Astrocyte of the cerebellum (primary cell): ENCODE measurements around the gene CHST12.

Source experiments
- DNase-seq: peaks from one replicate; pipeline ENCODE4 v3.0.0-alpha.2; 2011; ENCODE audit warnings: low read depth
- H3K4me3 ChIP-seq: 2 replicates; pipeline ENCODE4 v1.5.1; 2011; ENCODE audit warnings: mild to moderate bottlenecking, low read depth, low read length, moderate library complexity
- in situ Hi-C: cut with HindIII; loops from 2 replicates; pipeline ENCODE4 v1.10.0; 2017; ENCODE audit warnings: low sequenced_read_pairs
- TF ChIP-seq, protein P1 (sequence below): IDR thresholded peaks from 2 replicates; pipeline ENCODE4 v1.5.1; 2012; ENCODE audit warnings: low read length, low read depth, moderate library complexity, mild to moderate bottlenecking; ENCODE audit errors: missing control alignments

The CHST12 gene

DNA sequence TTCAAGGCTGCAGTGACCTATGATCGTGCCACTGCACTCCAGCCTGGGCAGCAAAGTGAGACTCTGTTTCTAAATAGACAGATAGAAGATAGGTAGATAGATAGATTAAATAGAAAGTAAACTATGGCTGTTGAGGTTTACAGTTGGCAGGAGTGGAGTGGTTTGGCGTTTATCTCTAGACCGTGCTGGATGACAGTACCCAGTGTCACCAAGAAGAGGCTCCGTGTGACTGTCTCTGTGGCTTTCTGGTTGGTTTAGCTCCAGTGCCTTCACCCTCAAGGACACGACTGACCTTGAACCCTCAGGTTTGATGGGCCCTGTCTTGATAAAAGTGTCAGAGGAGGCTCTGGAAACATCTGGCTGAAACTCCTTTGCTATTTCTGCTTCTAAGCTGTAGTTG is 31.7 kb downstream of the CHST12 start:
- no peak for DNase-seq
- in situ Hi-C loops, result loop anchor here (5.0 to 10.0 kb wide), 2 partner anchors 60 to 73 kb away; no protein-coding TSS in a partner anchor
- TF ChIP-seq, protein P1, sequence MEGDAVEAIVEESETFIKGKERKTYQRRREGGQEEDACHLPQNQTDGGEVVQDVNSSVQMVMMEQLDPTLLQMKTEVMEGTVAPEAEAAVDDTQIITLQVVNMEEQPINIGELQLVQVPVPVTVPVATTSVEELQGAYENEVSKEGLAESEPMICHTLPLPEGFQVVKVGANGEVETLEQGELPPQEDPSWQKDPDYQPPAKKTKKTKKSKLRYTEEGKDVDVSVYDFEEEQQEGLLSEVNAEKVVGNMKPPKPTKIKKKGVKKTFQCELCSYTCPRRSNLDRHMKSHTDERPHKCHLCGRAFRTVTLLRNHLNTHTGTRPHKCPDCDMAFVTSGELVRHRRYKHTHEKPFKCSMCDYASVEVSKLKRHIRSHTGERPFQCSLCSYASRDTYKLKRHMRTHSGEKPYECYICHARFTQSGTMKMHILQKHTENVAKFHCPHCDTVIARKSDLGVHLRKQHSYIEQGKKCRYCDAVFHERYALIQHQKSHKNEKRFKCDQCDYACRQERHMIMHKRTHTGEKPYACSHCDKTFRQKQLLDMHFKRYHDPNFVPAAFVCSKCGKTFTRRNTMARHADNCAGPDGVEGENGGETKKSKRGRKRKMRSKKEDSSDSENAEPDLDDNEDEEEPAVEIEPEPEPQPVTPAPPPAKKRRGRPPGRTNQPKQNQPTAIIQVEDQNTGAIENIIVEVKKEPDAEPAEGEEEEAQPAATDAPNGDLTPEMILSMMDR, result no peak
- H3K4me3 ChIP-seq, result no peak overlapping the region

DNA sequence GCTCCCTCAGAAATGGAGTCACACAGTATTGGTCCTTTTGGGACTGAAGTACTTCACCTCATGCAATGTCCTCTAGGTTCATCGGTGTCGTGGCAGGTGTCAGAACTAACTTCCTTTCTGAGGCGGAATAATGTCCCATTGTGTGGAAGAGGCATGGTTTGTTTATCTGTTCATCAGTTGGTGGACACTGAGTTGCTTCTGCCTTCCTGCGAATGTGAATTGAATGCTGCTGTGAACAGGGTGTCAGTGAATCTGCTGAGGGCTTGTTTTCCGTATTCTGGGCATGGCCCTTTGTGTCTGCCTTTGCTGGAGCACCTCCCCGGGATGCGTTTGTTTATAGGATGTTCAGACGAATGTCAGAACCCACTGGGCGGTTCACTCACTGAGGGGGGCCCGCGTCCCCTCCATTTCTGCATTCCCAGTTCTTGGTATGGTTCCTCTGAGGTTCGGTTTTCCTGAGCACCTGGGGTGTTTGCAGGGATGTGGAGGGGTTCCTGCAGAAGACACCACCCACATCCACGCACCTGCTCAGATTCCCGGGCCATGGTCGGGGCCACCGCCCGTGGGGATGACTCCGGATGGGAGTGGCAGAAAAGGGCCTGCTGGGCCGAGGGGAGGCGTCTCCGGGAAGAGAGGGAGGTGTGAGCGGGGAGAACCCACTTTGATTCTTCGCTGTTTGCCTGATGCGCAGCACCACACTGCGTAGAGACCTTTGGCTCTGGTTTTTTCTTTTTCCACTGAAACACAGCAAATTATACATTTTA is 33.1 kb downstream of the CHST12 start:
- no peak overlapping the region for H3K4me3 ChIP-seq
- no peak for DNase-seq
- in situ Hi-C loops, result loop anchor here (5.0 to 10.0 kb wide), 2 partner anchors 58 to 74 kb away; no protein-coding TSS in a partner anchor
- TF ChIP-seq, protein P1, result no peak

DNA sequence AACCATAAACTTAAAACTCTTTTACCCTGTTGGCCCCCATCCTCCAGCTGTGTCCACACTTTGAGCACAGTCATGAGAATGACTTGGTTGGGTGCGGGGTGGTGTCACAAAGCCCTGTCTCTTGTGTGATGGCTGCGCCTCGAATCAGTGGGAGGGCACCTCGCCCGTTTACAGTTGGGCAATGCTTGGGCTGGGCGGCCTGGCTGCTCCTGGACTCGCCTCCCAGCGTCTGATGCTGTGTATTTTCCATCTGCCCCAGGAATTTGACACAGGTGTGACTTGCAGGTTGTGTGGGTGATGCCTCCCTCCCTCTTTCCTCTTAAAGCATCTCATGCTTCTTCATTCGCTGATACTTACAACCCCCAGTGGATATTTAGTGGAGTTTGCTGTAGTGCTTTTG is 33.7 kb downstream of the CHST12 start:
- TF ChIP-seq, protein P1, result no peak
- in situ Hi-C loops, result loop anchor here (5.0 to 10.0 kb wide), 2 partner anchors 58 to 75 kb away; no protein-coding TSS in a partner anchor
- DNase-seq, result no peak
- no peak overlapping the region for H3K4me3 ChIP-seq

DNA sequence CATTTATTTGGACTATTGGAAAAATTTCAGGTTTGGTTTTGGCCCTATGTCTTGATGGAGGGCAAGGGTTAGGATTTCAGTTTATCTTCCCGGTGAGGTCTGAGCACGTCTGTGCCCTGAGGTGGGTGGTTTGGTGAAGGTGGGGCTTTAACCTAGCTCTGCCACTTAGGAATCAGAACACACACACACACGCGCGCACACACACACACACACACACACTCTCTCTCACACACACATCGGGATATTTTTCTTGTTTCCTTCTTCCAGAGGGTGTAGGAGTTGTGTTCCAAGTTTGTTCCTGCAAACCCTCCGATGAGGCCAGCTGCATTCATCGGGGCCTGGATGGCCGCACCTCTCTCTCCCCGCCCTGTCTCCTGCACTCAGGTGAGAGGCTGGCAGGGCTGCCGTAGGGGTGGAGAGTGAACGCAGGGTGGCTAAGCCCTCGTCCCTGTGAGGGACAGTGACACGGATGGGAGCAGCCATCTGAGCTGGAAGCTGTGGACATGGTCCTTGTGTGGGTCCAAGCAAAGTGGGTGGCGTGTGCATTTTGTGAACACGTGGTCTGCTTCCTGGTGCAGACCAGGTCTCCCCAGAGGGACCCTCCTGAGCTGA is 34.2 kb downstream of the CHST12 start:
- no peak for DNase-seq
- TF ChIP-seq, protein P1, result no peak
- in situ Hi-C loops, result loop anchor here (5.0 to 10.0 kb wide), 2 partner anchors 57 to 75 kb away; no protein-coding TSS in a partner anchor
- no peak overlapping the region for H3K4me3 ChIP-seq

DNA sequence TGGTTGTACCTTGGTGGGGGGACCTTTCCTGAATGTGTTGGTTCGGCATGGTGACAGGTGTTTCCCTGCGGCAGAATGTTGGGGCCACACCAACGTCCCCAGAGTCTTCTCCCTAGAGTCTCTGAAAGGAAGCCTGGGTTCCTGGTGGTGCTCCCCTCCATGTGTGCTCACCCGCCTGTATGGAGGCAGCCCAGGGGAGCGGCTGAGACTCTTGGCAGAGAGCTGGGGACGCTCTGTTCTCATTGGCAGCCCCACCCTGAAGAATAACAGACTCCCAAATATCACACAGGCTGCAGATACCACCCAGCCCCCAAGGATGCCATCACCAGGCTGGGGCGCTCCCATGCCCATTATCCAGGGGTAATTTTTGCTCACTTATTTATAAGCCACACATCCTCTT is 34.8 kb downstream of the CHST12 start:
- no peak overlapping the region for H3K4me3 ChIP-seq
- in situ Hi-C loops, result loop anchor here (5.0 to 10.0 kb wide), 2 partner anchors 57 to 76 kb away; no protein-coding TSS in a partner anchor
- TF ChIP-seq, protein P1, result no peak
- DNase-seq, result no peak

DNA sequence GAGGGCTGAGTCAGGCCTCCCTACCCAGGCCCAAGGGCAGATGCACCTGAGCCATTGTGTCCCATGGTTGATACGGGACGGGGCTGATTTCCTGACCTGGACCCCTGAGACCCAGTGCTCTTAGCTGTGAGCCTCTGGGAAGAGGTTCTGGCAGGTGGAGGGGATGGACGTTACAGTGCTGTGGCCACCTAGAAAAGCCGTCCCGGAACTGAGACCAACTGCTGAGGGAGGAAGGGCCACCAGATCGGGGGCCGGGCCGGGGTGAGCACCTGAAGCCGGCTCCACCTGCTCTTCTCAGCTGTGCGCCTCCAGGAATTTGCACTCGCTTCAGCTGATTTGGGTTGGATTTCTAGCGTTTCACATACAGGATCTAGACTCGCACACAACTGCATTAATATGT is 35.4 kb downstream of the CHST12 start:
- H3K4me3 ChIP-seq, result no peak overlapping the region
- TF ChIP-seq, protein P1, result no peak
- in situ Hi-C loops, result loop anchor here (5.0 to 10.0 kb wide), 2 partner anchors 56 to 76 kb away; no protein-coding TSS in a partner anchor

More for the DNA sequence above, 35.4 kb downstream of the CHST12 start:
- no peak for DNase-seq
